SK-N-SH treated with all-trans-retinoic acid at 6 μM for 48 hours (cell line): ENCODE results near the gene MYH14.

Source experiments
- BACH2 ChIP-seq: fragments of 250-450 bp; sonication (Bioruptor Pico); IDR thresholded peaks from 2 replicates; pipeline ENCODE4 v1.9.0; 2021; ENCODE audit warnings: mild to moderate bottlenecking, borderline replicate concordance
- RARB ChIP-seq: fragments of 250-450 bp; sonication (Bioruptor Pico); IDR thresholded peaks from 2 replicates; pipeline ENCODE4 v1.8.0; 2021; ENCODE audit warnings: mild to moderate bottlenecking, moderate library complexity
- TOX ChIP-seq: fragments of 250-450 bp; sonication (Bioruptor Pico); IDR thresholded peaks from 2 replicates; pipeline ENCODE4 v1.8.0; 2021; ENCODE audit warnings: mild to moderate bottlenecking, moderate library complexity, borderline replicate concordance
- ZFP30 ChIP-seq: fragments of 450-650 bp; formaldehyde crosslinking; IDR thresholded peaks from 2 replicates; pipeline ENCODE4 v1.5.0; 2022; ENCODE audit warnings: mild to moderate bottlenecking, moderate library complexity
- ZNF70 ChIP-seq: fragments of 450-650 bp; formaldehyde crosslinking; IDR thresholded peaks from 2 replicates; pipeline ENCODE4 v1.5.0; 2020; ENCODE audit warnings: mild to moderate bottlenecking, moderate library complexity

DNA sequence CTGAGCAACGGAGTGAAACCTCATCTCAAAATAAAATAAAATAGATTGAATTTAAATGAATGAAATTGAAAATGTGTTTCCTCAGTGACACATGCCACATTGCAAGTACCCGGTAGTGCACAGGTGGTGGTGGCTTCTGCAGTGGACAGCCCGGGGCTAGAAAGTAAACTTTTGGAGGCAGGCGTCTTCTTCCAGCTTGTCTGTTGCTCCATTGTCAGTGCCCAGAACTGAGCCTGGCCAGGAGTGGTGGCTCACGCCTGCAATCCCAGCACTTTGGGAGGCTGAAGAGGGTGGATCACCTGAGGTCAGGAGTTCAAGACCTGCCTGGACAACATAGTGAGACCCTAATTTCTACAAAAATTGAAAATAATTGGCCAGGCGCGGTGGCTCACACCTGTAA, 5.7 kb downstream of the MYH14 start:
- no peak for TF ChIP-seq RARB
- no peak for TF ChIP-seq BACH2 (CRISPR knock-in tag)
- TF ChIP-seq ZFP30 (CRISPR knock-in tag), result no peak
- no peak for TF ChIP-seq ZNF70 (CRISPR knock-in tag)
- no peak for TF ChIP-seq TOX (CRISPR knock-in tag)
